Liver (tissue), 9 donors: Measurements from ENCODE around the gene STK36. TPM values are rescaled to one million over a fixed set of nuclear protein-coding genes. Genes with fewer than 3 reads are reported as not detected.

Experiments used
- DNase-seq: peaks from one replicate; pipeline ENCODE4 v3.0.0-alpha.2; 2017; ENCODE audit warnings: low spot score
- H3K27ac ChIP-seq, 2 donors: one replicate each; pipeline ENCODE4 v1.7.0; 2013; ENCODE audit warnings: inconsistent platforms in 2 of 2, low read length in 2 of 2, control low read depth in 1 of 2, low read depth in 1 of 2, mild to moderate bottlenecking in 1 of 2
- H3K27me3 ChIP-seq, 4 donors: one replicate each; pipeline versions ENCODE4 v1.6.1 to v1.7.0; 2013; ENCODE audit warnings: low read length in 3 of 4, inconsistent platforms in 1 of 4, mild to moderate bottlenecking in 1 of 4, moderate library complexity in 1 of 4; ENCODE audit not compliant: control insufficient read depth in 4 of 4, insufficient read depth in 4 of 4
- H3K36me3 ChIP-seq, 4 donors: one replicate each; pipeline versions ENCODE4 v1.6.1 to v1.7.0; 2013; ENCODE audit warnings: low read length in 3 of 4, mild to moderate bottlenecking in 3 of 4, low read depth in 1 of 4, moderate library complexity in 1 of 4; ENCODE audit not compliant: control insufficient read depth in 4 of 4, insufficient read depth in 3 of 4
- H3K4me1 ChIP-seq, 4 donors: one replicate each; pipeline versions ENCODE4 v1.6.1 to v1.7.0; 2013; ENCODE audit warnings: low read length in 3 of 4, mild to moderate bottlenecking in 3 of 4, moderate library complexity in 1 of 4; ENCODE audit not compliant: control insufficient read depth in 4 of 4, insufficient read depth in 4 of 4
- H3K4me3 ChIP-seq, 3 donors: one replicate each; pipeline versions ENCODE4 v1.6.1 to v1.7.0; 2013; ENCODE audit warnings: low read length in 3 of 3, control low read depth in 1 of 3, low read depth in 1 of 3, mild to moderate bottlenecking in 1 of 3
- H3K9ac ChIP-seq, 2 donors: one replicate each; pipeline ENCODE4 v1.7.0; 2013; ENCODE audit warnings: low read length in 2 of 2, mild to moderate bottlenecking in 2 of 2, moderate library complexity in 2 of 2, control low read depth in 1 of 2, low read depth in 1 of 2
- H3K9me3 ChIP-seq, 4 donors: one replicate each; pipeline versions ENCODE4 v1.6.1 to v1.7.0; 2013; ENCODE audit warnings: low read length in 3 of 4; ENCODE audit not compliant: control insufficient read depth in 4 of 4
- CTCF ChIP-seq: fragments of 150-350 bp; IDR thresholded peaks from 2 replicates; pipeline ENCODE4 v1.5.1; 2017; ENCODE audit warnings: improper control_type of control experiment, low read depth, low read length; ENCODE audit not compliant: missing input control
- EGR1 ChIP-seq, 2 donors: IDR thresholded peaks; 2 replicates each; pipeline ENCODE4 v1.6.1; 2016 to 2018; ENCODE audit warnings: antibody characterized with exemption in 2 of 2, low read depth in 2 of 2
- FOXA2 ChIP-seq: IDR thresholded peaks from 2 replicates; pipeline ENCODE4 v1.6.1; 2016; ENCODE audit warnings: antibody characterized with exemption
- GABPA ChIP-seq, 2 donors: IDR thresholded peaks in 1 of 2; conservative IDR thresholded peaks in 1 of 2; 2 replicates each; pipeline ENCODE4 v1.6.1; 2016; ENCODE audit warnings: antibody characterized with exemption in 2 of 2, mild to moderate bottlenecking in 1 of 2, moderate library complexity in 1 of 2
- HNF4G ChIP-seq: IDR thresholded peaks from 2 replicates; pipeline ENCODE4 v1.6.1; 2016; ENCODE audit warnings: antibody characterized with exemption
- JUND ChIP-seq, 2 donors: IDR thresholded peaks; 2 replicates each; pipeline ENCODE4 v1.6.1; 2016; ENCODE audit warnings: antibody characterized with exemption in 2 of 2
- MAX ChIP-seq: IDR thresholded peaks from 2 replicates; pipeline ENCODE4 v1.6.1; 2016; ENCODE audit warnings: antibody characterized with exemption
- NR2F2 ChIP-seq: IDR thresholded peaks from 2 replicates; pipeline ENCODE4 v1.6.1; 2016; ENCODE audit warnings: antibody characterized with exemption
- RAD21 ChIP-seq, 2 donors: IDR thresholded peaks; 2 replicates each; pipeline ENCODE4 v1.6.1; 2016; ENCODE audit warnings: antibody characterized with exemption in 2 of 2, mild to moderate bottlenecking in 2 of 2
- REST ChIP-seq: IDR thresholded peaks from 2 replicates; pipeline ENCODE4 v1.6.1; 2016; ENCODE audit warnings: antibody characterized with exemption, mild to moderate bottlenecking
- SP1 ChIP-seq: IDR thresholded peaks from 2 replicates; pipeline ENCODE4 v1.6.1; 2018; ENCODE audit warnings: antibody characterized with exemption, mild to moderate bottlenecking
- TAF1 ChIP-seq: conservative IDR thresholded peaks from 2 replicates; pipeline ENCODE4 v1.6.1; 2016; ENCODE audit warnings: antibody characterized with exemption, mild to moderate bottlenecking
- YY1 ChIP-seq: IDR thresholded peaks from 2 replicates; pipeline ENCODE4 v1.6.1; 2016; ENCODE audit warnings: antibody characterized with exemption, mild to moderate bottlenecking
- WGBS: extraction: QIAGEN DNeasy Blood & Tissue Kit; methylation state at CpG from one replicate; pipeline ENCODE4 v1.1.7; 2013; 5-methylcytosine and 5-hydroxymethylcytosine counted together
- polyA plus RNA-seq, 2 donors: library from polyadenylated mRNA; stranded (reverse) in 1 of 2; unstranded in 1 of 2; fragments of 200-250 nt in 1 of 2; fragments of >200 nt in 1 of 2; fragmentation: Nextera tagmentation in 1 of 2; extraction: Ambion mirVana in 1 of 2; gene quantifications; one replicate each; pipeline versions ENCODE4 v1.2.1 to v1.2.3, GENCODE V29; 2013 to 2015
- total RNA-seq, 2 donors: library from RNA; depleted of rRNA; stranded (reverse); fragments of >200 nt; gene quantifications; one replicate each; pipeline ENCODE4 v1.2.3, GENCODE V29; 2014
- TF ChIP-seq, protein P1 (sequence below): IDR thresholded peaks from 2 replicates; pipeline ENCODE4 v1.6.1; 2016; ENCODE audit warnings: antibody characterized with exemption
- TF ChIP-seq, protein P2 (sequence below): IDR thresholded peaks from 2 replicates; pipeline ENCODE4 v1.6.1; 2016; ENCODE audit warnings: antibody characterized with exemption
- donor health status: healthy.
- donor health status: healthy.
- donor health status: healthy.
- donor health status: healthy.
- donor health status: healthy.

The STK36 gene
- total and polyA plus RNA-seq, 4 donors = 5.1 to 17.2 (median 7.0) TPM

- no peak overlapping the region for H3K9ac ChIP-seq
- no peak overlapping the region for H3K4me3 ChIP-seq
- no peaks in the 10 kb centered on the region for H3K27me3 ChIP-seq
- WGBS = 94% methylated on average over 2 of the region's 2 CpGs
- no peak overlapping the region for H3K27ac ChIP-seq
- H3K36me3 ChIP-seq = peaks cover 11 to 44% (median 25%) of the 10 kb centered on the region in 4 donors
- peaks cover 9 to 22% (median 15%) of the 10 kb centered on the region in 4 donors for H3K4me1 ChIP-seq
- no peaks in the 10 kb centered on the region for H3K9me3 ChIP-seq
- no peak for DNase-seq
- TF ChIP-seq CTCF = no peak
These were observed 16.1 kb upstream of the STK36 start for GRCh38 chr2:218655751-218656150.

DNA sequence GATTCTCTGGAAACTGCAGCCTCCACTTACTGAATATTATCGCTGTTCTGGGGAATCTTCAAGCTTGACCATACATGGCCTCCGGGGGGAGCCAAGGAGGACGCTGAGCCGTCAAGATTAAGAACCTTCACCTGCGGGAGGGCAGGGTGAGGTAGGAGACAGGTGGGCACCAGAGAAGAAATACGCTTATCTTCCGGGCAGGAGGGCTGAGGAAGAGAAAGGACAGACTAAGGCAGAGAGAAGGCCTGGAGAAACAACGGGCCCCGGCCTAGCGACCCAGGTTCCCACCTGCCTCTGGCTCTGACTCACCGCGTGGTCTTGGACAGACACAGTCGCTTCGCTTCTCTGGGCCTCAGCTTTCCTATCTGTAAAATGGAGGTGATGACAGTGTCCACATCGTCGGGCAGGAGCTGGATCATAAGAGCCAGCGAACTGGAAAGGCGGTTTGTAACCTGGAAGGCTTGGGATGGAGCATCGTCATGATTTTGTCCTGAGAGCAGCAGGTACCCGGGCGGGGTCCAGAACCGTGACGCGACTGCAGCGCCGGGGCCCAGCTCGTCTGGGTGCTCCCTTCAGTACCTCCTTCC is 13.1 kb upstream of the STK36 start:
- H3K27me3 ChIP-seq = no peaks in the 10 kb centered on the region
- 5% methylated on average over 27 of the region's 27 CpGs for WGBS
- H3K36me3 ChIP-seq = peaks cover 9 to 42% (median 24%) of the 10 kb centered on the region in 4 donors
- H3K4me1 ChIP-seq = peaks cover 9 to 22% (median 14%) of the 10 kb centered on the region in 4 donors
- TF ChIP-seq GABPA (IDR thresholded peaks at IDR 0.05 in 1 of 2, conservative IDR thresholded peaks at IDR 0.05 in 1 of 2) (no peak), EGR1 (IDR thresholded peaks at IDR 0.05; ENCODE audit: low read depth in 2 of 2) (no peak), RAD21 (IDR thresholded peaks at IDR 0.05) (no peak), NR2F2 (no peak), CTCF (no peak), FOXA2 (no peak), YY1 (no peak), HNF4G (no peak), JUND (IDR thresholded peaks at IDR 0.05) (no peak), REST (no peak), SP1 (no peak), TAF1 (no peak), MAX (no peak)
- TF ChIP-seq, protein P1, sequence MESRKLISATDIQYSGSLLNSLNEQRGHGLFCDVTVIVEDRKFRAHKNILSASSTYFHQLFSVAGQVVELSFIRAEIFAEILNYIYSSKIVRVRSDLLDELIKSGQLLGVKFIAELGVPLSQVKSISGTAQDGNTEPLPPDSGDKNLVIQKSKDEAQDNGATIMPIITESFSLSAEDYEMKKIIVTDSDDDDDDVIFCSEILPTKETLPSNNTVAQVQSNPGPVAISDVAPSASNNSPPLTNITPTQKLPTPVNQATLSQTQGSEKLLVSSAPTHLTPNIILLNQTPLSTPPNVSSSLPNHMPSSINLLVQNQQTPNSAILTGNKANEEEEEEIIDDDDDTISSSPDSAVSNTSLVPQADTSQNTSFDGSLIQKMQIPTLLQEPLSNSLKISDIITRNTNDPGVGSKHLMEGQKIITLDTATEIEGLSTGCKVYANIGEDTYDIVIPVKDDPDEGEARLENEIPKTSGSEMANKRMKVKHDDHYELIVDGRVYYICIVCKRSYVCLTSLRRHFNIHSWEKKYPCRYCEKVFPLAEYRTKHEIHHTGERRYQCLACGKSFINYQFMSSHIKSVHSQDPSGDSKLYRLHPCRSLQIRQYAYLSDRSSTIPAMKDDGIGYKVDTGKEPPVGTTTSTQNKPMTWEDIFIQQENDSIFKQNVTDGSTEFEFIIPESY = no peak
- TF ChIP-seq, protein P2, sequence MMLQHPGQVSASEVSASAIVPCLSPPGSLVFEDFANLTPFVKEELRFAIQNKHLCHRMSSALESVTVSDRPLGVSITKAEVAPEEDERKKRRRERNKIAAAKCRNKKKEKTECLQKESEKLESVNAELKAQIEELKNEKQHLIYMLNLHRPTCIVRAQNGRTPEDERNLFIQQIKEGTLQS = no peak
- peak overlapping the region; percentile 13 to 29 for H3K27ac ChIP-seq
- peak overlapping the region; percentile 73 to 91 (median 87) for H3K4me3 ChIP-seq
- peak; percentile 51 for DNase-seq
- no peaks in the 10 kb centered on the region for H3K9me3 ChIP-seq
- peak overlapping the region; percentile 42 to 50 for H3K9ac ChIP-seq
